ENCODE data around the gene MTOR.
A peak's percentile ranks its signal among the peaks of the same experiment; 100 is the strongest.
"Not testable (repeated sequence)": the region's sequence is repeated elsewhere in the genome, so short reads cannot be mapped to it uniquely, and the experiment has no call there.

Gene MTOR

GRCh38 chr1:11107599-11107998 lies 154.8 kb downstream of the MTOR start:
- DNase-seq (ENCODE audit: low spot score), result no peak

- no peak for DNase-seq (ENCODE audit: low spot score)
These were observed 156.8 kb downstream of the MTOR start for GRCh38 chr1:11105586-11105985.

- DNase-seq (ENCODE audit: low spot score), result no peak
These were observed 161.0 kb downstream of the MTOR start for GRCh38 chr1:11101347-11101746.

- DNase-seq (ENCODE audit: low spot score), result not testable (repeated sequence)
These were observed 161.5 kb downstream of the MTOR start for GRCh38 chr1:11100806-11101205.

GRCh38 chr1:11100149-11100493 lies 162.2 kb downstream of the MTOR start:
- DNase-seq (ENCODE audit: low spot score), result no peak

GRCh38 chr1:11099310-11100148 lies 162.8 kb downstream of the MTOR start, which contains the start of gene EXOSC10:
Gene EXOSC10 (minus strand): TSS chr1:11099869. CDS start chr1:11099831, 38 bp downstream.
- peak; percentile 94 for DNase-seq (ENCODE audit: low spot score)

- DNase-seq (ENCODE audit: low spot score), result no peak
These were observed 163.4 kb downstream of the MTOR start for GRCh38 chr1:11098931-11099309.

- DNase-seq (ENCODE audit: low spot score), result not testable (repeated sequence)
These were observed 178.6 kb downstream of the MTOR start for GRCh38 chr1:11083784-11084183.

GRCh38 chr1:11080931-11081330 lies 181.4 kb downstream of the MTOR start:
- DNase-seq (ENCODE audit: low spot score), result no peak

GRCh38 chr1:11078631-11079030 lies 183.7 kb downstream of the MTOR start:
- no peak for DNase-seq (ENCODE audit: low spot score)

- not testable (repeated sequence) for DNase-seq (ENCODE audit: low spot score)
These were observed 189.0 kb downstream of the MTOR start for GRCh38 chr1:11073398-11073797.

GRCh38 chr1:11072216-11072917 lies 190.0 kb downstream of the MTOR start:
- DNase-seq (ENCODE audit: low spot score), result no peak

- DNase-seq (ENCODE audit: low spot score), result no peak
These were observed 190.7 kb downstream of the MTOR start for GRCh38 chr1:11071463-11072215.

- no peak for DNase-seq (ENCODE audit: low spot score)
These were observed 191.5 kb downstream of the MTOR start for GRCh38 chr1:11070876-11071275.

GRCh38 chr1:11068600-11069473 lies 193.5 kb downstream of the MTOR start:
- no peak for DNase-seq (ENCODE audit: low spot score)

GRCh38 chr1:11067716-11068599 lies 194.4 kb downstream of the MTOR start:
- no peak for DNase-seq (ENCODE audit: low spot score)

GRCh38 chr1:11065796-11066195 lies 196.6 kb downstream of the MTOR start:
- no peak for DNase-seq (ENCODE audit: low spot score)

- DNase-seq (ENCODE audit: low spot score), result no peak
These were observed 197.4 kb downstream of the MTOR start for GRCh38 chr1:11064942-11065341.

- not testable (repeated sequence) for DNase-seq (ENCODE audit: low spot score)
These were observed 198.3 kb downstream of the MTOR start for GRCh38 chr1:11063937-11064537.

GRCh38 chr1:11062965-11063401 lies 199.4 kb downstream of the MTOR start:
- DNase-seq (ENCODE audit: low spot score), result no peak
